Measurements from ENCODE around the gene IARS2.
"Not testable (repeated sequence)": the region's sequence is repeated elsewhere in the genome, so short reads cannot be mapped to it uniquely, and the experiment has no call there.

IARS2 gene

GRCh38 chr1:220113136-220113695 lies 19.3 kb downstream of the IARS2 start:
- peak in 1 of 3 experiments; percentile 48 for DNase-seq

GRCh38 chr1:220119043-220119512 lies 25.1 kb downstream of the IARS2 start:
- DNase-seq, result no peak

DNA sequence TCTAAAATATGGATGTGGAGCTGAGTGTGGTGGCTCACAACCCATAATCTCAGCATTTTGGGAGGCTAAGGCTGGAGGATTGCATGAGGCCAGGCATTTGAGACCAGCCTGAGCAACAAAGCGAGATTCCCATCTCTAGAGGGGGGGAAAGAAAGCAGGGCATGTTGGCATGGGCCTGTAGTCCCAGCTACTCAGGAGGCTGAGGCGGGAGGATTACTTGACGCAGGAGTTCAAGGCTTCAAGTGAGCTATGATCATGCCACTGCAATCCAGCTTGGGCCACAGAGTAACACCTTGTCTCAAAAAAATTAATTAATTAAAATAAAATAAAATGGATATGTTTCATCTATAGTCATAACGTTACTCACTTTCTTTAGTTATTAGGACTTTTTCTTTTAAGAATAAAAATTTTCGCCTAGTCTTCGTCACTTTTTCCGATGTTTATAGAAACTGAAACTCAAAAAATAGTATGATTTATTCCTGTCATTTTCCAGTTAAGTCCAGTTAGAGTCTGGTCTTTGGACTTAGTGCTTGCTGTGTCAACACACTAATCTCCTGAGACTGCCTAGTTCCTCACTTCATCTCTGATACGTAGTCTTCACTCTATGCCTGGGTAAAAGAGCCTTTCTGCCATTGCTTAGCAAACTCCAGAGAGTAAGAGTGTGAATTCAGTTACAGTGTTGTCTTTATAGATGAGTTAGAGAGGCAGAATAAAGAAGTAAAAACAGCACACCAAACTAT lies 28.0 kb downstream of the IARS2 start:
- no peak for DNase-seq

- no peak for DNase-seq
Measured at GRCh38 chr1:220123066-220123465, 29.1 kb downstream of the IARS2 start.

GRCh38 chr1:220123889-220124288 lies 30.0 kb downstream of the IARS2 start:
- DNase-seq, result peak in 1 of 3 experiments; percentile 23

- no peak for DNase-seq
Measured at GRCh38 chr1:220124542-220124941, 30.6 kb downstream of the IARS2 start.

GRCh38 chr1:220127076-220127475 lies 33.1 kb downstream of the IARS2 start:
- no peak for DNase-seq

DNA sequence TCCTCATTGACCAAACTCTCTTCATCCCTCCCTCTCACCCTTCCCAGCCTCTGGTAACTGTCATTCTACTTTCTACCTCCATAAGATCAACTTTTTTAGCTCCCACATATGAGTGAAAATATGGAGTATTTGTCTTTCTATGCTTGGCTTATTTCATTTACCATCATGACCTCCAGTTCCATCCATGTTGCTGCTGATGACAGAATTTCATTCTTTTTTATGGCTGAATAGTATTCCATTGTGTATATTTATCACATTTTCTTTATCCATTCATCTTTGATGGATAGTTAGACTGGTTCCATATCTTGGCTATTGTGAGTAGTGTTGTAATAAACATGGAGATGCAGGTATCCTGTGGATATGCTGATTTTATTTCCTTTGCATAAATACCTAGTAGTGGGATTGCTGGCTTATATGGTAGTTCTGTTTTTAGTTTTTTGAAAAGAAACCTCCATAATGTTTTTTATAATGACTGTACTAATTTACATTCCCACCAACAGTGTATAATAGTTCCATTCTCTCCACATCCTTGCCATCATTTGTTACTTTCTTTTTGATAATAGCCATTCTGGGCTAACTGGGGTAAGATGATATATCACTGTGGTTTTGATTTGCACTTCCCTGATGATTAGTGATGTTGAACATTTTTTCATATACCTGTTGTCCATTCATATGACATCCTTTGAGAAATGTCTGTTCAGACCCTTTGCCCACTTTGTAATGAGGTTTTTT lies 35.7 kb downstream of the IARS2 start:
- DNase-seq, result no peak

GRCh38 chr1:220135755-220136154 lies 41.8 kb downstream of the IARS2 start:
- DNase-seq, result no peak

GRCh38 chr1:220137019-220137786 lies 43.3 kb downstream of the IARS2 start:
- no peak for DNase-seq

GRCh38 chr1:220139966-220140365 lies 46.0 kb downstream of the IARS2 start:
- DNase-seq, result no peak

DNA sequence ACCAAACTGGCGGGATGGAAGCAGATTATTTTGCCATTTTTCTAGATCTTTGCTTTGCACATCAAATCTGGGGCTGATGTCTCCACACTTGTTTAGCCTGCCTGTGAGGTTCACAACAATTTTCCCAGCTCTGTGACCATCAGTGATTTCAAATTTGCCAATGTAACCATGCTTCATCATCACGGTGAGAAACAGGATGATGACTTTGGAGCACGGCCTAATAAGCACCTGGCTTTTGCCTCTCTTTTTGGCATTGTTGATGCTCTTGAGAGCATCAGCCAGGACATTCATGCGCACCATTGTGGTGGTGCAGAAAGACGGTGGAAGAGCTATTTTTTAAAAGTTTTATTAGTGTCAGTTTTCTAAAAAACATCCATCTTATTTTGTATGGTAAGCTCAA lies 50.1 kb downstream of the IARS2 start:
- DNase-seq, result no peak

DNA sequence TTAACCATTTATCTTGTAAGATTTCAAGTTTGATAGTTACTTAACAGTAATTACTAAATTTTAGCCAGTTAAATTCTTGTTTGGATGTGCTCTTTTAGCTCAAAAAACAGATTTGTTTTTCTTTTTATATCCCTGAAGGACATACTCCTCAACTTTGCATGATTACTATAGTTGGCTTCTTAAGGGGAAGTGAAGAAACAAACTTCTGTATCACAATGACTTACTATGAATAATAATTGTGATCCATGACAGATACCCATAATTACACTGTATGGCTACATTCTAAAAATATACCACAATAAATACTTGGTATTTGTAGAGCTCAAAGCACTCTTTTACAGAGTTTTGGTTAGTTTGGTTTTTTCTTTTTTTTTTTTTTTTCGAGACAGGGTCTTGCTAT lies 55.8 kb downstream of the IARS2 start:
- DNase-seq, result no peak

- no peak for DNase-seq
Measured at GRCh38 chr1:220151454-220151853, 57.5 kb downstream of the IARS2 start.

DNA sequence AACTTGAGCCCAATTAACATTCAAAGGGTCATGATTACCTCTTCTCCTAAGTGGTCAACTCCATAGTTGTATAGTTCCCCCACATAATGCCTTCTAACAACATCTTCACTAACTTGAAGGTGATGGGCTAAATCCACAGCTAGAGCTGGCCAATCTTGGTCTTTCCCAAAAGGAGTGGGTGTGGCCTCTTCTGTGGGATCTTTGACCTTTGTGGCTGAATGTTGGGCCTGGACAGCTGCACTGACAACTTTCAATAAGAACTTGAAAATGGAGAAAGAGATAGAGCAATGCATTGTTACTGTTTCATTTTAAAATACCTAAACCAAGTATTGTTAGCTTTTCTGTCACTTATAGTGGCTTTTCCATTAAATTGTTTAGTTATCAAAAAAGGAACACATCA lies 59.2 kb downstream of the IARS2 start:
- no peak for DNase-seq

- DNase-seq, result no peak
Measured at GRCh38 chr1:220156620-220157146, 62.8 kb downstream of the IARS2 start.

DNA sequence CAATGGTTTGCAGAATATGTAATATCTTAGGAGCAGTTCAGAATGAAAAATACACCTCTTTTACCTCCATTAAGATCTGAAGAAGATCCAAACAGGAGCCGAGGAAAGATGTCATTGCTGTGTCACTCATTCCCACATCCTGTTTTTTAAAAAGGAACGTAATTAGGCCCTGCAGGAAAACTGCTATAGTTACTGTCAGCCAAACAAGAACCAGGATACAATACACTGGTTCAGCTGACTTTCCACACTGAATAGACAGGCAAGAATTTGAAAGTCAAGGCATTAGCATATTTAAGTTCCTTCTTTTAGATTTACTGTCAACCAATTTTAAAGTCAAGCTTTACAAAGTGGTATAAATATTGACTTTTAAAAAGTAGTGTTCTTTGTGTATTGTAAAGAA lies 63.8 kb downstream of the IARS2 start:
- DNase-seq, result no peak

- DNase-seq, result not testable (repeated sequence)
Measured at GRCh38 chr1:220158530-220158929, 64.6 kb downstream of the IARS2 start.

DNA sequence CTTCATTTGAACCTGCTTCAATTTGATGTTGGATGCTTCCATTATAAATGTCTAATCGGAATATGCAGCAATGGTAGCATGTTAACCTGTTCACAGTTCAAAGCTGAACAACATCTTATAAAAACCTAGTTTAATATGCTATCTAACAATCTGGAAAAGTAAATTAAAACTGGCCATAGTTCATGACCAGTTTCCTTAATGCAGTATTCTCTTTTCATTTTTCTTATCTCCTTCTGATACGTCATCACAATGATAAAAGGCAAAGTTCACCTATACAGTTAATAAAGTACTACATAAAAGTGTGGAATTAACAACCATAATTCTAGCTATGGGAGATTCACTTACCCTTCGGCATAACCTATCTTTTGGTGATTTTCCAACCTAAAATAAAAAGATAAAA lies 65.1 kb downstream of the IARS2 start:
- no peak for DNase-seq

DNA sequence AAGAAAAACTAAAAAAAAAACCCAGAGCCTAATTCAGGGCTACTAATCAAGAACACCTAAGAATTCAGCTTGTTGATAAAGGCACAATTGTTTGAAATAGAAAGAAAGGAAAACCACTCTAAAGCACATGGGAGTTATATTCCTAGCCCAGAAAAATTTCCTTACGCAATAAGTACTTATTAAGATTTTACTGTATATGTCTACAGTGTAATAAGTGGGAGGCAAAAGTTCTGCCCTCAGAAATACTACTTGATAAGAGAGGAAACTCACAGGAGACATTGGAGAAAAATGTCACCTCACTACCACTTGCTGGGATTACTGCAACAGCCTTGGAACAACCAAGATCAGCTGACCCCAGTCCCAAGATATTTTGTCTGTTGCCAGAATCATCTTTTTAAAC lies 66.1 kb downstream of the IARS2 start:
- no peak for DNase-seq

DNA sequence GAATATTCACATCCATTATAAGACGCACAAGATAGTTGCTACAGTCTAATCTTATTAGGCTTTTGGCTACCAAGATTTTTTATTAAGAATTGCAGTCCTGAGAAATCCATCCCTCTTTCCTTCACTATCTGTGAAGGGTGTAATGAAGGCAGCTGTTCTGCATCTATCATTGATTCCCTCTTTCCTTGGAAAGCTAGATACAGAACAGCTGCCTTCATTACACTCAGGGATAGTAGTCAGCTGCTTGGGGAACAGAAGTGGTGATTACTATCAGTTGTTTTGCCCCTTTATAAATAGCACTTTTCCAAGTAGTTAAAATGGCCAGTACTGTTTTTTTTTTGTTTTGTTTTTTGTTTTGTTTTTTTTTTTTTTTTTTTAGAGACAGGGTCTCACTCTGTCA lies 70.2 kb downstream of the IARS2 start:
- no peak for DNase-seq

- DNase-seq, result peak in 1 of 3 experiments; percentile 10
Measured at GRCh38 chr1:220164517-220164916, 70.6 kb downstream of the IARS2 start.

GRCh38 chr1:220166853-220167252 lies 72.9 kb downstream of the IARS2 start:
- DNase-seq, result no peak
